Measurements from ENCODE around the gene PMEL. TPM values are rescaled to one million over a fixed set of nuclear protein-coding genes. Genes with fewer than 3 reads are reported as not detected.
A peak's percentile ranks its signal among the peaks of the same experiment; 100 is the strongest.

The PMEL gene
- total and polyA plus RNA-seq, 9 of the 15 experiments (the other 6 are each of a cell fraction or from before 2014, with no cell fraction given): 0.36 to 2.0 (median 0.98) TPM

GRCh38 chr12:56007564-56008559 lies 42.0 kb upstream of the PMEL start (continued):
- TF ChIP-seq, protein P1, sequence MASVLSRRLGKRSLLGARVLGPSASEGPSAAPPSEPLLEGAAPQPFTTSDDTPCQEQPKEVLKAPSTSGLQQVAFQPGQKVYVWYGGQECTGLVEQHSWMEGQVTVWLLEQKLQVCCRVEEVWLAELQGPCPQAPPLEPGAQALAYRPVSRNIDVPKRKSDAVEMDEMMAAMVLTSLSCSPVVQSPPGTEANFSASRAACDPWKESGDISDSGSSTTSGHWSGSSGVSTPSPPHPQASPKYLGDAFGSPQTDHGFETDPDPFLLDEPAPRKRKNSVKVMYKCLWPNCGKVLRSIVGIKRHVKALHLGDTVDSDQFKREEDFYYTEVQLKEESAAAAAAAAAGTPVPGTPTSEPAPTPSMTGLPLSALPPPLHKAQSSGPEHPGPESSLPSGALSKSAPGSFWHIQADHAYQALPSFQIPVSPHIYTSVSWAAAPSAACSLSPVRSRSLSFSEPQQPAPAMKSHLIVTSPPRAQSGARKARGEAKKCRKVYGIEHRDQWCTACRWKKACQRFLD (CRISPR knock-in tag; IDR thresholded peaks at IDR 0.05): no peak
- TF ChIP-seq PHF8 (IDR thresholded peaks at IDR 0.05; ENCODE audit: borderline replicate concordance, low read length) (0 out of 2 replicates have a peak, but pooled peaks have one; percentile 11), PCBP1 (IDR thresholded peaks at IDR 0.05; ENCODE audit: low read depth, low read length, poor library complexity, severe bottlenecking) (peak; percentile 82), GTF2A2 (tag; IDR thresholded peaks at IDR 0.05) (no peak), KLF6 (CRISPR knock-in tag; IDR thresholded peaks at IDR 0.05; ENCODE audit: borderline replicate concordance) (no peak), ZNF740 (CRISPR knock-in tag; IDR thresholded peaks at IDR 0.05) (0 out of 2 replicates have a peak, but pooled peaks have one; percentile 32), ZNF740 (tag; IDR thresholded peaks at IDR 0.05) (no peak; a peak in 2 of 4 replicates), NR2C1 (IDR thresholded peaks at IDR 0.05) (no peak), NR2C1 (tag; IDR thresholded peaks at IDR 0.05) (no peak), VEZF1 (CRISPR knock-in tag; IDR thresholded peaks at IDR 0.05) (peak; percentile 92), U2AF1 (optimal IDR thresholded peaks at IDR 0.05; ENCODE audit: low read depth, low read length) (no peak)
- TF ChIP-seq, protein P2, sequence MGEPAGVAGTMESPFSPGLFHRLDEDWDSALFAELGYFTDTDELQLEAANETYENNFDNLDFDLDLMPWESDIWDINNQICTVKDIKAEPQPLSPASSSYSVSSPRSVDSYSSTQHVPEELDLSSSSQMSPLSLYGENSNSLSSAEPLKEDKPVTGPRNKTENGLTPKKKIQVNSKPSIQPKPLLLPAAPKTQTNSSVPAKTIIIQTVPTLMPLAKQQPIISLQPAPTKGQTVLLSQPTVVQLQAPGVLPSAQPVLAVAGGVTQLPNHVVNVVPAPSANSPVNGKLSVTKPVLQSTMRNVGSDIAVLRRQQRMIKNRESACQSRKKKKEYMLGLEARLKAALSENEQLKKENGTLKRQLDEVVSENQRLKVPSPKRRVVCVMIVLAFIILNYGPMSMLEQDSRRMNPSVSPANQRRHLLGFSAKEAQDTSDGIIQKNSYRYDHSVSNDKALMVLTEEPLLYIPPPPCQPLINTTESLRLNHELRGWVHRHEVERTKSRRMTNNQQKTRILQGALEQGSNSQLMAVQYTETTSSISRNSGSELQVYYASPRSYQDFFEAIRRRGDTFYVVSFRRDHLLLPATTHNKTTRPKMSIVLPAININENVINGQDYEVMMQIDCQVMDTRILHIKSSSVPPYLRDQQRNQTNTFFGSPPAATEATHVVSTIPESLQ (CRISPR knock-in tag; IDR thresholded peaks at IDR 0.05): no peak
